Measurements from ENCODE around the gene LRRC52.

LRRC52 gene

DNA sequence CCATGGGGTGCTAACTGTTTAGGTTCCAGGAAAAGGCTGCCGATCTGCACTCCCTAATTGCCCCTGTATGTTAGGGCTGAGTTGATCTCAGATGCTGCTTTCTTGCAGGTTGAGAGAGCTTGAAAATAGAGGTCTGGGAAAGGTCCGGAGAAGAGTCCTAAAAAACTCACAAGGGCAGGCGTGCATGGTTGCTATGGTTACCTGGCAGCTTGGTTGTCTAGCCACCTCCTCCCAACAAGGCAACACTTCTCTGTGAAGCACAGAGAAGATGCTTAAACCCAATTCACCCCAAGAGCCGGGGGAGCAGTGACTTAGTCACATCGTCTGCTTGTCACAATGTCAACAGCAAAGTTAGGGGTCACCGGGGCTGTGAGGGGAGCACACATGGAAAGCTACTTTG lies 31.0 kb upstream of the LRRC52 start:
- no peak for TF ChIP-seq EZH2phosphoT487 (conservative IDR thresholded peaks at IDR 0.05; ENCODE audit: low read length)
- TF ChIP-seq CTCF (IDR thresholded peaks at IDR 0.05; ENCODE audit: insufficient read depth, low read length, poor library complexity, severe bottlenecking): no peak
- no peaks in the 10 kb centered on the region for H3K27me3 ChIP-seq (ENCODE audit: low read length)
- H2AFZ ChIP-seq (ENCODE audit: low read depth, low read length, severe bottlenecking): no peak overlapping the region
- no peak overlapping the region for H3K9ac ChIP-seq (ENCODE audit: low read length)
- H3K4me2 ChIP-seq (ENCODE audit: low read depth, low read length, poor library complexity, severe bottlenecking): no peak overlapping the region
- no peak overlapping the region for H3K27ac ChIP-seq (ENCODE audit: low read depth, low read length)
- no peaks in the 10 kb centered on the region for H4K20me1 ChIP-seq (ENCODE audit: low read depth, low read length)
- no peaks in the 10 kb centered on the region for H3F3A ChIP-seq (ENCODE audit: insufficient read depth)
- H3K4me3 ChIP-seq (ENCODE audit: insufficient read depth, low read length, poor library complexity, severe bottlenecking): no peak overlapping the region
- H3K79me2 ChIP-seq (ENCODE audit: insufficient read depth, low read length): no peaks in the 10 kb centered on the region
- no peaks in the 10 kb centered on the region for H3K9me2 ChIP-seq (replicated peaks; ENCODE audit: insufficient read depth, low read length)
- no peaks in the 10 kb centered on the region for H3K36me3 ChIP-seq (ENCODE audit: low read length)
- H3K9me3 ChIP-seq (ENCODE audit: insufficient read depth, low read length): no peaks in the 10 kb centered on the region

DNA sequence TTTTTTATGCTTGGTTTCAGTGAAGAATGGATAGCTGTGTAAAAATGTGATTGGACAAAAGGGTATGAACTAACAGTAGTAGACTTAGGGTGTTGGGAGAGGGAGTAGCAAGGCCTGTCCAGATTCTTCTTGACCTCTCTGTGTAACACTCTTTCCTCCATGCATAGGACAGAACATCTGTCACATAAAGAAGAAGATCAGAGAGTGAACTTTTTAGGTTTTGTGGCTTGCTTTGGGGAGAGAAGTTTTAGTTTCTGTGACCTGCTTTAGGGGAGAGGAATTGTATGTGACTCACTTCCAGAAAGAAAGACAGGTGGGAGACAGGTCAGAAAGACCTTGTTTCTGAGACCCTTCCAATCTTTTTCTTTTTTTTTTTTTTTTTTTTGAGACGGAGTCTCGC lies 27.3 kb upstream of the LRRC52 start:
- no peaks in the 10 kb centered on the region for H3K36me3 ChIP-seq (ENCODE audit: low read length)
- no peaks in the 10 kb centered on the region for H3F3A ChIP-seq (ENCODE audit: insufficient read depth)
- TF ChIP-seq CTCF (IDR thresholded peaks at IDR 0.05; ENCODE audit: insufficient read depth, low read length, poor library complexity, severe bottlenecking): no peak
- TF ChIP-seq EZH2phosphoT487 (conservative IDR thresholded peaks at IDR 0.05; ENCODE audit: low read length): no peak
- H3K4me2 ChIP-seq (ENCODE audit: low read depth, low read length, poor library complexity, severe bottlenecking): no peak overlapping the region
- no peaks in the 10 kb centered on the region for H4K20me1 ChIP-seq (ENCODE audit: low read depth, low read length)
- H3K79me2 ChIP-seq (ENCODE audit: insufficient read depth, low read length): no peaks in the 10 kb centered on the region
- H3K9me2 ChIP-seq (replicated peaks; ENCODE audit: insufficient read depth, low read length): no peaks in the 10 kb centered on the region
- 0 out of 2 replicates have a peak, but pooled peaks cover 5% of the 10 kb centered on the region for H3K27me3 ChIP-seq (ENCODE audit: low read length)
- H3K9me3 ChIP-seq (ENCODE audit: insufficient read depth, low read length): no peaks in the 10 kb centered on the region
- H2AFZ ChIP-seq (ENCODE audit: low read depth, low read length, severe bottlenecking): no peak overlapping the region
- H3K9ac ChIP-seq (ENCODE audit: low read length): no peak overlapping the region
- H3K4me3 ChIP-seq (ENCODE audit: insufficient read depth, low read length, poor library complexity, severe bottlenecking): no peak overlapping the region
- H3K27ac ChIP-seq (ENCODE audit: low read depth, low read length): no peak overlapping the region

GRCh38 chr1:165520646-165521045 lies 23.2 kb upstream of the LRRC52 start:
- H3K4me3 ChIP-seq (ENCODE audit: insufficient read depth, low read length, poor library complexity, severe bottlenecking): no peak overlapping the region
- H3K27ac ChIP-seq (ENCODE audit: low read depth, low read length): no peak overlapping the region
- no peak overlapping the region for H2AFZ ChIP-seq (ENCODE audit: low read depth, low read length, severe bottlenecking)
- no peak overlapping the region for H3K9ac ChIP-seq (ENCODE audit: low read length)
- H3K79me2 ChIP-seq (ENCODE audit: insufficient read depth, low read length): no peaks in the 10 kb centered on the region
- 0 out of 2 replicates have a peak, but pooled peaks cover 5% of the 10 kb centered on the region for H3K27me3 ChIP-seq (ENCODE audit: low read length)
- no peak overlapping the region for H3K4me2 ChIP-seq (ENCODE audit: low read depth, low read length, poor library complexity, severe bottlenecking)
- H3K36me3 ChIP-seq (ENCODE audit: low read length): no peaks in the 10 kb centered on the region
- no peaks in the 10 kb centered on the region for H3F3A ChIP-seq (ENCODE audit: insufficient read depth)
- TF ChIP-seq CTCF (IDR thresholded peaks at IDR 0.05; ENCODE audit: insufficient read depth, low read length, poor library complexity, severe bottlenecking) (no peak), EZH2phosphoT487 (conservative IDR thresholded peaks at IDR 0.05; ENCODE audit: low read length) (no peak)
- H3K9me2 ChIP-seq (replicated peaks; ENCODE audit: insufficient read depth, low read length): no peaks in the 10 kb centered on the region
- H4K20me1 ChIP-seq (ENCODE audit: low read depth, low read length): no peaks in the 10 kb centered on the region
- no peaks in the 10 kb centered on the region for H3K9me3 ChIP-seq (ENCODE audit: insufficient read depth, low read length)
